Spleen (tissue), 7 donors: ENCODE data around the gene MRTFB.

Experiments
- CTCF ChIP-seq, 11 experiments: fragments of 200-600 bp in 7 of 11; fragments of 450-650 bp in 4 of 11; sonication (generic) in 4 of 11; IDR thresholded peaks in 8 of 11; conservative IDR thresholded peaks in 3 of 11; 1 replicate in 7 of 11; 2 replicates in 4 of 11; pipeline versions ENCODE4 v1.4.0 to v1.8.0; 2016 to 2021; ENCODE audit warnings: antibody characterized with exemption in 11 of 11, inconsistent platforms in 4 of 11, mild to moderate bottlenecking in 1 of 11
- POLR2A ChIP-seq, 3 donors: fragments of 450-650 bp; IDR thresholded peaks; one replicate each; pipeline ENCODE4 v1.5.1; 2017; ENCODE audit warnings: antibody characterized with exemption in 3 of 3, mild to moderate bottlenecking in 1 of 3
- donor health status: DM: no; HTN: no; CAD: no; lungs with moderate emphysema.
- donor health status: DM: no; HTN: no; CAD: no.
- donor health status: DM: no; HTN: no; CAD: no.

- TF ChIP-seq CTCF (IDR thresholded peaks at IDR 0.05 in 8 of 11, conservative IDR thresholded peaks at IDR 0.05 in 3 of 11) (no peak), POLR2A (IDR thresholded peaks at IDR 0.05) (no peak)
Observed at GRCh38 chr16:14086477-14086876, 15.4 kb downstream of the MRTFB start.
